Activated T-cell treated with anti-CD3 and anti-CD28 coated beads, Interleukin-2, amount 50 U/mL, for 72 hours (primary cell): ENCODE measurements around the gene GDAP1L1. TPM values are rescaled to one million over a fixed set of nuclear protein-coding genes. Genes with fewer than 3 reads are reported as not detected.
"Not testable (repeated sequence)": the region's sequence is repeated elsewhere in the genome, so short reads cannot be mapped to it uniquely, and the experiment has no call there.

Experiments
- ATAC-seq, 2 donors: fragments of 150-1000 bp; cut with Tn5 transposase; replicated peaks in 1 of 2; 2 replicates each; pipeline ENCODE4 v1.10.0; 2021; ENCODE audit warnings: moderate library complexity in 2 of 2, mild to moderate bottlenecking in 1 of 2
- DNase-seq, 2 donors: peaks; one replicate each; pipeline ENCODE4 v3.0.0; 2021 to 2022; ENCODE audit warnings: mixed read lengths in 1 of 2
- H3K27ac Mint-ChIP-seq: one replicate; pipeline ENCODE4 v1.8.0; 2022; ENCODE audit warnings: mild to moderate bottlenecking, moderate library complexity, mixed read lengths
- H3K27me3 Mint-ChIP-seq: one replicate; pipeline ENCODE4 v1.8.0; 2022; ENCODE audit warnings: low read depth, mixed read lengths
- H3K36me3 Mint-ChIP-seq, 2 donors: one replicate each; pipeline ENCODE4 v1.8.0; 2022; ENCODE audit warnings: mixed read lengths in 2 of 2, mild to moderate bottlenecking in 1 of 2; ENCODE audit not compliant: insufficient read depth in 2 of 2
- H3K4me1 Mint-ChIP-seq: one replicate; pipeline ENCODE4 v1.8.0; 2022; ENCODE audit warnings: low read depth, mixed read lengths
- H3K4me3 Mint-ChIP-seq, 2 donors: one replicate each; pipeline ENCODE4 v1.8.0; 2022; ENCODE audit warnings: mild to moderate bottlenecking in 2 of 2, mixed read lengths in 2 of 2, moderate library complexity in 2 of 2
- H3K9me3 Mint-ChIP-seq, 2 donors: one replicate each; pipeline ENCODE4 v1.8.0; 2022; ENCODE audit warnings: mixed read lengths in 2 of 2
- total RNA-seq, 2 donors: library from RNA; stranded (reverse); gene quantifications; one replicate each; pipeline ENCODE4 v1.2.3, GENCODE V29; 2022

GDAP1L1 gene
- total RNA-seq, 2 donors from 2014 or later, result 1.00 to 1.0 TPM

DNA sequence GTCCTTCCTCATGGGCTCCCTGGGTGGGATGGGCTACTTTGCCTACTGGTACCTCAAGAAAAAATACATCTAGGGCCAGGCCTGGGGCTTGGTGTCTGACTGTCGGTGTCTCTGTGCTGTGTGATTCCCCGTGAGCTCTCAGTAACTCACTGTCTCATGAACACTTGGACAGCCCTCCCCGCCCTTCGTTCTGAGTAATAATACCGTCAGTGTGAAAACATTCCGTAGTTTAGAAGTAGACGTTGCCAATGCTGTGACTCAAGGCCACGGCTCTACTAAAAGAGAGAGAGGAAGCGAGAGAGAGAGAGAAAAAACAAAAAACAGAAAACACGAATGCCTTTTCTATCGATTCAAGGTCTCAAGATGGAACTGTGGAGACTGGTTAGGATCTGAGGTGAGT is 32.1 kb downstream of the GDAP1L1 start:
- H3K4me1 Mint-ChIP-seq, result no peaks in the 10 kb centered on the region
- no peak overlapping the region for H3K4me3 Mint-ChIP-seq
- H3K27ac Mint-ChIP-seq, result no peak overlapping the region
- DNase-seq, result no peak
- H3K36me3 Mint-ChIP-seq, result no peaks in the 10 kb centered on the region
- no peaks in the 10 kb centered on the region for H3K9me3 Mint-ChIP-seq
- ATAC-seq, result no peak
- no peaks in the 10 kb centered on the region for H3K27me3 Mint-ChIP-seq

DNA sequence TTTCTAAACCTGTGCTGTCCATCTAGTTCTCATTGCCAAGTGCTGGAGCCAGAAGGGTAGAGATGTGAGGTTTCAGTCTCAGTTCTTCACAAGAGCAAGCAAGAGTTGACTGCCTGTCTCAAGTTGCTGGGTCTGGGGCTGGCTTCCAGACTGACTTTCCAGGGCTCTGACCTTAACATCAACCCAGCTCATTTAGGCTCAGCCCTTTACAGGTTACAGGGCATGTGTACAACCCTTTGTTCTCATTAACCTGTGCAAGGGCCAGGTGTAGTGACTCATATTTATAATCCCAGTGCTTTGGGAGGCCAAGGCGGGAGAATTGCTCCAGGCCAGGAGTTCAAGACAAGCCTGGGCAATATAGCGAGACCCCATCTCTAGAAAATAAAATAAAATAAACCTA is 33.3 kb downstream of the GDAP1L1 start:
- Mint-ChIP-seq H3K4me1 (no peaks in the 10 kb centered on the region), H3K27ac (no peak overlapping the region), H3K9me3 (no peaks in the 10 kb centered on the region), H3K4me3 (no peak overlapping the region), H3K27me3 (no peaks in the 10 kb centered on the region), H3K36me3 (no peaks in the 10 kb centered on the region)
- ATAC-seq, result no peak
- DNase-seq, result no peak

DNA sequence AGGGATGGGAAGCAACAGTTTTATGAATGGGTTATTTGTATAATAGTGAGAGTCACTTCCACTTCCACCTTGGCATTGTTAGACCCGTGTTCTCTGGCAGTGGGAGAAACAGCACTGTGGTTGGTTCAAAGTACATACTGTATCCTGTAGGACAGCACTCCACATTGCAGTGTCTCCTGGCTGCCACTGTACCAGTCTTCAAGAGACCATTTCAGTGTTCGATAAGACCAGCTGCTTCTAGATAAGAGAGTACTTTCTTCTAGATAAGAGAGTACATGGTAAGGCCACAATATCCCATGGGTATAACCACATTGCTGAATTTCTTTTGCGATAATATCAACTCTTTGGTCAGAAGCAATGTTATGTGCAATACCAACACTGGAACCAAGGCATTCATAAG is 35.1 kb downstream of the GDAP1L1 start:
- Mint-ChIP-seq H3K36me3 (no peaks in the 10 kb centered on the region), H3K9me3 (no peaks in the 10 kb centered on the region), H3K27ac (no peak overlapping the region), H3K27me3 (no peaks in the 10 kb centered on the region), H3K4me1 (no peaks in the 10 kb centered on the region), H3K4me3 (no peak overlapping the region)
- no peak for DNase-seq
- no peak for ATAC-seq

DNA sequence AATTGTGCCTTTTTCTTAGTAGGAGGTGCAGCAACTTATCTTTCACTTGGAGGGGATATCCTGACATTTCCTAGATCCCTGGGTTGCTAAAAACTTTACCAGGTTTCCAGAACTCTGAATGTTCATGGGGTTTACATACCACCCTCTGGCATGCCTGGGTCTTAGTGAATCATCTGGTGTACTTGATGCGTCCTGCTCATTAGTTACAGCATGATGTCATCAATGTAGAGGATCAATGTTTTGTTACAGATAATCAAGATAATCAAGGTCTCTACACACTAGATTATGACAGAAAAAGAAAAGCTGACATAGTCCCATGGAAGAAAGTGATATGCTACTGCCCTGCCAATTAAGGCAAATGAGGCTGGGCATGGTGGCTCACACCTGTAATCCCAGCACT is 36.9 kb downstream of the GDAP1L1 start:
- no peak for DNase-seq
- Mint-ChIP-seq H3K27me3 (no peaks in the 10 kb centered on the region), H3K4me1 (no peaks in the 10 kb centered on the region), H3K27ac (no peak overlapping the region), H3K9me3 (no peaks in the 10 kb centered on the region), H3K36me3 (no peaks in the 10 kb centered on the region), H3K4me3 (no peak overlapping the region)
- ATAC-seq, result no peak

DNA sequence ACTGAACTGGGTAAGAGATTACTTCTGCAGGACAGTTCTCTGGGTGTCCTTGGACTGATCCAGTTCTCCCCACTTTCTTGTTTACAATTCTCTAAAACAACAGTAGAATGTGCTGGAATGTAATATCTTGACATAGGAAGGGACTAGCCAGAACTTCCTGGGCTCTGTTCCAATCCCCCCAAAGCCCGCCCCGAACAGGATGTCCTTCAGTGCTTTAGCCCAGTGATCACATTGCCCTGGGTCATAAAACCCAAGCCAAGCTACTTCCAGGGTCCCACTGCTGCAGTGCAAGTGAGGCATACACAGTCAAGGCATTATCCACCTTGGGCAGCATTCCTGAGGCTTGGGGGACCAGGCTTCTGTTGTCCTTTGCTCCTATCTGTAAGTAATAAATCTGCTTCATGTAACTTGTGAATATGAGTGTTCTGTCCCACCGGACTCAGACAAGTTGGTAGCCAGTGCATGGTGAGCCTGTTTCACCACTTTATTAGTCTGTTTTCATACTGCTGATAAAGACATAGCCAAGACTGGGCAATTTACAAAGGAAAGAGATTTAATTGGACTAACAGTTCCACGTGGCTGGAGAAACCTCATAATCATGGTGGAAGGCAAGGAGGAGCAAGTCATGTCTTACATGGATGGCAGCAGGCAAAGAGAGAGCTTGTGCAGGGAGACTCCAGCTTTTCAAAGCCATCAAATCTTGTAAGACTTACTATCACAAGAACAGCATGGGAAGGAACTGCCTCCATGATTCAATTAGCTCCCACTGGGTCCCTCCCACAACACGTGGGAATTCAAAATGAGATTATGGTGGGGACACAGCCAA is 40.4 kb downstream of the GDAP1L1 start:
- Mint-ChIP-seq H3K4me3 (no peak overlapping the region), H3K27ac (no peak overlapping the region), H3K36me3 (no peaks in the 10 kb centered on the region), H3K4me1 (no peaks in the 10 kb centered on the region), H3K9me3 (no peaks in the 10 kb centered on the region), H3K27me3 (no peaks in the 10 kb centered on the region)
- ATAC-seq, result no peak
- no peak for DNase-seq

DNA sequence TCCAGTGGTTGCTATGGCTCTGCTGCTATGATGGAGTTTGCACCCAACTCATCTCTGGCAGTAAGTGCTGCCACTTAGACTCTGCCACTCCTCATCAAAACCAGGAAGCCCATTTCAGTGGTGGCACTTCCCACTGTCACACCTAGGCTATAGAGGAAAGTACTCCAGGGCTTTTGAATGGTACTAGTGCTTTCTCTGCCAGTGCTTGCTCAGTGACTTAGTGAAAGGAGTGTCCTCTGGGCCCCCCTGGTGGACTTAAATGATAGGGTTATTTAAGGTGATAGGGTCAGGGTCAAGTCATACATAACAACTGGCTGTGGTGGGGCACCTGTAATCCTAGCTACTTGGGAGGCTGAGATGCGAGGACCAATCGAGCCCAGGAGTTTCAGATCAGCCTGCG is 41.1 kb downstream of the GDAP1L1 start:
- H3K36me3 Mint-ChIP-seq, result no peaks in the 10 kb centered on the region
- H3K4me3 Mint-ChIP-seq, result no peak overlapping the region
- no peaks in the 10 kb centered on the region for H3K9me3 Mint-ChIP-seq
- H3K27ac Mint-ChIP-seq, result no peak overlapping the region
- H3K4me1 Mint-ChIP-seq, result no peaks in the 10 kb centered on the region
- DNase-seq (no peak), ATAC-seq (no peak)
- H3K27me3 Mint-ChIP-seq, result no peaks in the 10 kb centered on the region

DNA sequence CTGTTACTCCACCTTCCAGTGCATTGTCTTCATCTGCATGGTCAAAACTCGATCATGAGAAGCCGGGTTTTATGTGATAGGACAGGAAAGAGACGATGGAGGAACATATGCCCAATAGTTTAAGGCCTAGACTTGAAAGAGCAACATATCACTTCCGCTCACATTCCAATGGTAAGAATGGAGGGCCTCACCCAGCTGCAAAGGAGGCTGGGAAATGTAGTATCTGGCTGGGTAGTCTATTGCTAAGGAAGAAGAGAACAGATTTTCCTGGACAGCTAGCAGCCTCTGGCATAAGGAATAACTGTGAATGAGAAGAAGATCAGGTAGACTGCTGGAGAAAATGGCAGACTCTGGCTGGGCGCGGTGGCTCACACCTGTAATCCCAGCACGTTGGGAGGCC is 44.6 kb downstream of the GDAP1L1 start:
- no peaks in the 10 kb centered on the region for H3K27me3 Mint-ChIP-seq
- H3K9me3 Mint-ChIP-seq, result no peaks in the 10 kb centered on the region
- H3K36me3 Mint-ChIP-seq, result no peaks in the 10 kb centered on the region
- ATAC-seq (no peak), DNase-seq (no peak)
- peak overlapping the region; percentile 34 for H3K27ac Mint-ChIP-seq
- H3K4me3 Mint-ChIP-seq, result no peak overlapping the region
- H3K4me1 Mint-ChIP-seq, result no peaks in the 10 kb centered on the region

DNA sequence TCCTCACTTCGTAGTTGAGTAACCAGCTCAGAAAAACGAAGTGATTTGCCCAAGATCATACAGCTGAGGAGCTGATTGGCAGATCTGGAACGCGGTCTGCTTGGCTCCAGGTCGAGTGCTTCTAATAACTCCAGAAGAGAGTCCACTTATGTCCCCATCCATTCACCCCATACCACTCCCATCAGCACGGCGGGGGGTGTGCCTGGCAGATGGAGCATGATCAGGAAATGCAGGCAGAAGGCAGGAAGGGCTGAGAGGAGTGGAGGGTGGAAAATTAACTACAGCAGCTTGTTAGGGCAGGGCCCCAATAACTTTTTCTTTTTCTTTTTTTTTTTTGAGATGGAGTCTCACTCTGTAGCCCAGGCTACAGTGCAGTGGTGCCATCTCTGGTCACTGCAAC is 48.9 kb downstream of the GDAP1L1 start:
- ATAC-seq, result no peak
- no peaks in the 10 kb centered on the region for H3K4me1 Mint-ChIP-seq
- no peak overlapping the region for H3K27ac Mint-ChIP-seq
- no peaks in the 10 kb centered on the region for H3K27me3 Mint-ChIP-seq
- H3K36me3 Mint-ChIP-seq, result no peaks in the 10 kb centered on the region
- H3K9me3 Mint-ChIP-seq, result no peaks in the 10 kb centered on the region
- H3K4me3 Mint-ChIP-seq, result no peak overlapping the region
- DNase-seq, result no peak

DNA sequence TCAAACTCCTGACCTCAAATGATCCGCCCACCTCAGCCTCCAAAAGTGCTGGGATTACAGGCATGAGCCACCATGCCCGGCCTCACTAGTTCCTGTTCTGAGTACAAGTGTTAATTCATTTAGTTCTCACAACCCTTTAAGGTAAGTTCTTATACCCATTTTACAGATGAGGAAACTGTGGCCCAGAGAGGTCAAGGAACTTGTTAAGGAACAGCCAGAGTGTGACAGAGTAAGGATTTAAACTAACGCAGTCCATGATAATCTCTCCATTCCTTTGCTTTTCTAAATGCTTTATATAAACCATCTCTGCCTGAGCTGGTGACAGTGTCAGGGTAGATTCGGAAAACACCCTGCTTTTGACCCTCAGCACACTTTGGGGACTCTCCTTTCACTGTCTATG is 50.6 kb downstream of the GDAP1L1 start:
- no peaks in the 10 kb centered on the region for H3K27me3 Mint-ChIP-seq
- no peaks in the 10 kb centered on the region for H3K9me3 Mint-ChIP-seq
- no peaks in the 10 kb centered on the region for H3K4me1 Mint-ChIP-seq
- DNase-seq, result no peak
- no peaks in the 10 kb centered on the region for H3K36me3 Mint-ChIP-seq
- no peak overlapping the region for H3K27ac Mint-ChIP-seq
- no peak for ATAC-seq
- no peak overlapping the region for H3K4me3 Mint-ChIP-seq

DNA sequence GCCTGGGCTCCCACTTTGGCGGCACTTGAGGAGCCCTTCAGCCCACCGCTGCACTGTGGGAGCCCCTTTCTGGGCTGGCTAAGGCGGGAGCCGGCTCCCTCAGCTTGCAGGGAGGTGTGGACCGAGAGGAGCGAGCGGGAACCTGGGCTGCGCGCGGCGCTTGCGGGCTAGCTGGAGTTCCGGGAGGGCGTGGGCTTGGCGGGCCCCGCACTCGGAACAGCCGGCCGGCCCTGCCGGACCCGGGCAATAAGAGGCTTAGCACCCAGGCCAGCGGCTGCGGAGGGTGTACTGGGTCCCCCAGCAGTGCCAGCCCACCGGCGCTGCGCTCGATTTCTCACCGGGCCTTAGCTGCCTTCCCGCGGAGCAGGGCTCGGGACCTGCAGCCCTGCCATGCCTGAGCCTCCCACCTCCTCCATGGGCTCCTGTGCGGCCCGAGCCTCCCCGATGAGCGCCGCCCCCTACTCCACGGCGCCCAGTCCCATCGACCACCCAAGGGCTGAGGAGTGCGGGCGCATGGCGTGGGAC is 52.0 kb downstream of the GDAP1L1 start:
- H3K4me1 Mint-ChIP-seq, H3K27ac Mint-ChIP-seq, ATAC-seq, H3K27me3 Mint-ChIP-seq, DNase-seq, H3K4me3 Mint-ChIP-seq, H3K36me3 Mint-ChIP-seq, H3K9me3 Mint-ChIP-seq: not testable (repeated sequence)

DNA sequence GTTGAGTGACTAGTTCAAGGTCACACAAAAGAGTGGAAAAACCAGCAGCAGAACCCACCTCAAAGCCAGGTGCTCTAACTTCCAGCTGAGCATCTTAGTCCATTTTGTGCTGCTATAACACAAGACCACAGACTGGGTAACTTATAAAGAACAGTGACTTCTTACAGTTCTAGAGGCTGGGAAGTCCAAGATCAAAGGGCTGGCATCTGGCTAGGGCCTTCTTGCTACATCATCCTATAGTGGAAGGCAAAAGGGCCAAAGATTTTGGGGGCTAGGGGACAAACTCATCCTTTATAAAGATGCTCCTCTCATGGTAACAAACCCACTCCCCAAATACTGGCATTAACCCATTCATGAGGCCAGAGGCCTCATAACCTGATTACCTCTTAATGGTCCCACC is 54.2 kb downstream of the GDAP1L1 start:
- ATAC-seq (no peak), DNase-seq (no peak)
- Mint-ChIP-seq H3K4me1 (no peaks in the 10 kb centered on the region), H3K27me3 (no peaks in the 10 kb centered on the region), H3K9me3 (no peaks in the 10 kb centered on the region), H3K27ac (no peak overlapping the region), H3K36me3 (no peaks in the 10 kb centered on the region), H3K4me3 (no peak overlapping the region)

DNA sequence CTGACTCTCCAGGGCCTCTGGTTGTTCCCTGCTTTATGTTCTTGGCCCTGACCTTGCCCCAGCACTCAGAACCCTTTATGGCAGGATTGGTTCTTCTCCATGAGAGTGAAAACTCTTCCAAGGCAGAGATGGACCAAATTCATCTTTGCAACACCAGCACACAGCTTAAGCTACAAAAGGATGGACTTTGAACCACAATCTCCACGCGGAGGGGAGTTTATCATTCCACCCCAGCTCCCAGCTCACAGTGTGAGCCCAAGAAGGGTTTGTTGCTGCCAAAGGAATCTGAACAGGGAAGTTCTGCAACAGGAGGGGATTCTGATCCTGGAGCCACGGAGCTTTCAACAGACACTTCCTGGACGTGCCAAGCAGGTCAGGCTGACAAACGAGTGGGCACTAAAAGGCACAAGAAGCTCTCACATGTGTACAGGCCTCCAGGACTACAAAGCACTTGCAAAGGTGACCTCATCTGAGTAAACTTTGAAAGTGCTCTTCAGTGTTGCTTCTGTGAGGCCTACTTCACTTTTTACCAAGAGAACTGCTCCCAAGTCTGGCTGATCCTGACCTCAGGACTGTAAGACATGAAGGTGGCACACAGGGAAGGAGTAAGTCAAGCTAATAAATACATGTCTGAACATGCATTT is 55.0 kb downstream of the GDAP1L1 start:
- H3K36me3 Mint-ChIP-seq, result no peaks in the 10 kb centered on the region
- no peaks in the 10 kb centered on the region for H3K27me3 Mint-ChIP-seq
- no peak for DNase-seq
- no peak overlapping the region for H3K27ac Mint-ChIP-seq
- no peak overlapping the region for H3K4me3 Mint-ChIP-seq
- H3K4me1 Mint-ChIP-seq, result no peaks in the 10 kb centered on the region
- no peak for ATAC-seq
- H3K9me3 Mint-ChIP-seq, result no peaks in the 10 kb centered on the region

DNA sequence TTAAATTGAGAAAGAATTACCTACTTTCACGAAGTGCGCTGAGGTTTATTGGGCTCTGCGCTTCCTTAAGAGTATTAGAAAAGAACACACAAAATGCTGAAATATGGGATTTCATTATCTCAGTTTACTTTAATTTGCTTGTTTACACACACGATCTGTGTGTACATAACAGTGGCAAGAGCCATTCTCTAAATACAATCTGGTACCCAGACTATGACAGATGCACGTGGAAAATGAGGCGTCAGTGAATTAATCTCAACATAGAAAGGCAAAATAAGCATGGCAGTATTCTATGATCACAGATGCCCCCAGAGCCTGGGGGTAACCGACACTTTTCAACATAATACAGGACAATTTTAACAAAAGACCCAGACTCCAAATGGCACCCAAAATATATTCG is 55.6 kb downstream of the GDAP1L1 start:
- H3K9me3 Mint-ChIP-seq, result no peaks in the 10 kb centered on the region
- H3K27ac Mint-ChIP-seq, result no peak overlapping the region
- no peak overlapping the region for H3K4me3 Mint-ChIP-seq
- H3K36me3 Mint-ChIP-seq, result no peaks in the 10 kb centered on the region
- no peaks in the 10 kb centered on the region for H3K4me1 Mint-ChIP-seq
- no peaks in the 10 kb centered on the region for H3K27me3 Mint-ChIP-seq
- DNase-seq (no peak), ATAC-seq (no peak)

DNA sequence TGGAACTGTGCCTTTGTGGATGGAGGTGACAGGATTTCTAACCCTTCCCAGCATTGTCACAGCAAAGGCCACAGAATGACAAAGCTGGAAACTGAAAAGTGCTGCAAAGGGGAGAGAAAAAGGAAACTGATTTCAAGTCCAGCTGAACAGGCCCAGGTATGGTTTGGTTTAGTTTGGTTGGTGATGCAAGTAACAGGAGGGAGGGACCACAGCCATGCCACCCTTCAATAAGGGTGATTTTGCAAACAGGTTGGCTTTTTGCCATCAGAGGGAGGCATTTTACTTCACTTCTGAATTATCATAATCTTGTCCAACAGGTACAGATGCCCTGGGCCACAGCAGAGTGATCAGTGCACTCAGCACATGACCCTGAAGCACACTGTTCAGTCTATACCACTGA is 57.3 kb downstream of the GDAP1L1 start:
- Mint-ChIP-seq H3K9me3 (no peaks in the 10 kb centered on the region), H3K27me3 (no peaks in the 10 kb centered on the region), H3K4me1 (peaks cover 3% of the 10 kb centered on the region), H3K27ac (no peak overlapping the region), H3K36me3 (no peaks in the 10 kb centered on the region), H3K4me3 (no peak overlapping the region)
- ATAC-seq (no peak), DNase-seq (no peak)
